GM19372 (cell line): ENCODE measurements around the gene RPL18.

Experiments used
- ATAC-seq: cut with Tn5 transposase; IDR thresholded peaks from one replicate; pipeline ENCODE4 v1.9.1; 2021; ENCODE audit warnings: mild to moderate bottlenecking, low read depth, moderate library complexity; ENCODE audit not compliant: unreplicated experiment

RPL18 gene

GRCh38 chr19:48615231-48616040 lies 3.5 kb downstream of the RPL18 start:
- no peak for ATAC-seq

DNA sequence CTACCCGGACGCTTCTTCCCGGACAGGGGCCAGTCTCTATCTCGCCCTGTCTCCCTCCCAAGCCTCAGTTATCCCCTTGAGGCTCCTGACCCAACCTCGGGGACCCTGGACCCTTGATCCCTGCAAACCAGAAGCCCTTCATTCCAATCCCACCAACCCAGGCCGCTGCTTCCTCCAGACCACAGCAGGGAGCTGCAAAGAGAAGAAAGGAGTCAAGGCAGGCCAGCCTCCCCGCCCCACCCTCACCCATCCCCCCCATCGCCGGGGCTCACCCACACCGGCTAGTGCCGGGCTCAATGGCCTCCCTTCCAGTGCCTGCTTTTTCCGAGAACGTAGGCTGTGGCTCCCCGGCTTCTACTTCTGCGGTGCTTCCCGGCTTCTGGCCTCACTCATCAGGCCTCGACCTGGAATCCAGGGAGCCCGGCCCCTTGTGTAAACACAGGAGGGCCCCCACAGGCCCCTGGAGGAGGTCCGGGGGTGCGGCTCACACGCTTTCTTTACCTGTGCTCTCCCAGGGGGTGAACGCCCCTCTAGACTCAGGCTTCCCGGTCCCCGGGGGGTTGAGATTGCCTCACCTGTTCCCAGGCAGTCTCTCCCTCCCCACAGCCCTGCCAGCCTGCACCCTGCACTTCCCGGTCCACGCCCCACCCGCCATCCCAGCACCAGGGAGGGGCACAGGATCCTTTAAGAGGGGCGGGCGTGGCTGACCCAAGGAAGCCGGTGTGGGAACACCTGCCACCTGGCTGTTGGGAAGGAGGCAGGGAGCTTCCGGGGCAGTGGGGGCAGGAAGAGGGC lies 4.3 kb downstream of the RPL18 start, which contains the start of gene FAM83E:
Gene FAM83E, minus strand, starts transcription at position 641 of the 795 bp plus-strand sequence. CDS start 1,704 bp downstream, outside the sequence.
- no peak for ATAC-seq

- ATAC-seq, result no peak
These were observed 5.0 kb downstream of the RPL18 start for GRCh38 chr19:48613852-48614435.

GRCh38 chr19:48613024-48613851 lies 5.7 kb downstream of the RPL18 start:
- no peak for ATAC-seq

- ATAC-seq, result no peak
These were observed 7.1 kb downstream of the RPL18 start for GRCh38 chr19:48611872-48612271.

GRCh38 chr19:48609571-48610108 lies 9.3 kb downstream of the RPL18 start:
- ATAC-seq, result no peak

GRCh38 chr19:48608798-48609263 lies 10.1 kb downstream of the RPL18 start:
- ATAC-seq, result no peak

- no peak for ATAC-seq
These were observed 11.6 kb downstream of the RPL18 start for GRCh38 chr19:48607359-48607755.

DNA sequence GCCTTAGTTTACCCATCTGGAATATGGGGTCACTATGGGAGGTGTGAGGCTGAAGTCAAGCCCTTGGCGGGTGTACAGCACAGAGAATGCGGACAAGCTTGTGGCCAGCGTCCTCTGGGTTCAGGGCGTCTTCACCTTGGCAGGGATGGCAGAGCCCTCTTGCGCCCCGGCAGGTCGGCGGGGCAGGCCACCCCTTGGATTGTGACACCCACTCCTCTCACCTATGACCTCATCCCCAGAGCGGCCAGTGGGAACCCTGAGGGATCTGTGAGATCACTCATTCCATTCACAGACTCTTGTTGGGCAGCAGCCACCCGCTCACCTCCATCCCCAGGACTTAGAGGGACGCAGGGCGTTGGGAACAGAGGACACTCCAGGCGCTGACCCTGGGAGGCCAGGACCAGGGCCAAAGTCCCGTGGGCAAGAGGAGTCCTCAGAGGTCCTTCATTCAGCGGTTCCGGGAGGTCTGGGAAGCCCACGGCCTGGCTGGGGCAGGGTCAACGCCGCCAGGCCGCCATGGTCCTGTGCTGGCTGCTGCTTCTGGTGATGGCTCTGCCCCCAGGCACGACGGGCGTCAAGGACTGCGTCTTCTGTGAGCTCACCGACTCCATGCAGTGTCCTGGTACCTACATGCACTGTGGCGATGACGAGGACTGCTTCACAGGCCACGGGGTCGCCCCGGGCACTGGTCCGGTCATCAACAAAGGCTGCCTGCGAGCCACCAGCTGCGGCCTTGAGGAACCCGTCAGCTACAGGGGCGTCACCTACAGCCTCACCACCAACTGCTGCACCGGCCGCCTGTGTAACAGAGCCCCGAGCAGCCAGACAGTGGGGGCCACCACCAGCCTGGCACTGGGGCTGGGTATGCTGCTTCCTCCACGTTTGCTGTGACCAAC lies 12.3 kb downstream of the RPL18 start, which contains the start of gene SPACA4:
Gene SPACA4, plus strand, starts transcription at position 280 of the 896 bp plus-strand sequence. Its CDS starts 237 bp downstream, at position 517.
- ATAC-seq, result no peak

DNA sequence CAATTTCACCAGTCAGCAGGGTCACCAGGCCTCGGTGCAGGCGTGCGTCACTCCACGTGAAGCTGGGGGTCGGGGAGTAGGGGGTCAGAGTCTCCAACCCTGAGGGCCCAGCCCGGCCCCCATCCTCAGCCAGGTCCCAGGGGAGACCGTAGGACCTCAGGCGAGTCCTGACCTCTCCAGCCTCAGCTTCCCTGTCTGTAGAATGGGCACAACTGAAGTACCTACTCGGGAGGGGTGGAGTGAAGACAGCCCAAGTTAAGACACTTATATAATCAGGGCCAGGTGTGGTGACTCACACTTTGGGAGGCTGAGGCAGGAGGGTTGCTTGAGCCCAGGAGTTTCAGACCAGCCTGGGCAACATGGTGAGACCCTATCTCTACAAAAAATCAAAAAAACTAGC lies 15.1 kb downstream of the RPL18 start:
- ATAC-seq, result no peak

GRCh38 chr19:48603449-48603848 lies 15.5 kb downstream of the RPL18 start:
- ATAC-seq, result no peak

GRCh38 chr19:48603001-48603400 lies 16.0 kb downstream of the RPL18 start:
- ATAC-seq, result no peak

DNA sequence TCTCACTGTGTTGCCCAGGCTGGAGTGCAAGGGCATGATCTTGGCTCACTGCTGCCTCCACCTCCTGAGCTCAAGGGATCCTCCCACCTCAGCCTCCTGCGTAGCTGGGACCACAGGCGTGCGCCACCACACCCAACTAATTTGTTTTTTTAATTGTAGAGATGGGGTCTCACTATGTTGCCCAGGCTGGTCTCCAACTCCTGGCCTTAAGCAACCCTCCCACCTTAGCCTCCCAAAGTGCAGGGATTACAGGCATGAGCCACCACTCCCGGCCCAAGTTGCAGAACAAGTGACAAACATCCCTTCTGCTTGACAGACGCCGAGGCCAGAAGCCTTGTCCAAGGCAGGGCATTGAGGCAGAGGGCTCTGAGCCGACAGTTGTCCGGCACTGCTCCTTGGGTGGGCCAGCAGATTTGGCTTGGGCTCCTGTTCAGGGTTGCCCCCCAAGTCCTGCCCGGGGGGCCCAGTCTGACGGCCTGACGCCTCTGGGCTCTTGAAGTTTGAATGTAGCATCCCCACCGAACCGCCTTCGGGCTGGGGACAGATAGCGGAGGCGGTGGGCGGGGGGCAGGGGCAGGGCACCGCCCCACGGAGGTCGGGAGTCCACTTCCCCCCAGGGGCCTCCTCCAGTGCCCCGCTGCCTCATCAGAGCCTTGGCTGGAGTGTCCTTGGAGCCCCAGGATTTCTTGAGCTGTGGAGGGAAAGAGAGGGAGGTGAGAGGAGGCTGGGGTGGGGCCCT lies 18.1 kb downstream of the RPL18 start:
- ATAC-seq, result no peak

DNA sequence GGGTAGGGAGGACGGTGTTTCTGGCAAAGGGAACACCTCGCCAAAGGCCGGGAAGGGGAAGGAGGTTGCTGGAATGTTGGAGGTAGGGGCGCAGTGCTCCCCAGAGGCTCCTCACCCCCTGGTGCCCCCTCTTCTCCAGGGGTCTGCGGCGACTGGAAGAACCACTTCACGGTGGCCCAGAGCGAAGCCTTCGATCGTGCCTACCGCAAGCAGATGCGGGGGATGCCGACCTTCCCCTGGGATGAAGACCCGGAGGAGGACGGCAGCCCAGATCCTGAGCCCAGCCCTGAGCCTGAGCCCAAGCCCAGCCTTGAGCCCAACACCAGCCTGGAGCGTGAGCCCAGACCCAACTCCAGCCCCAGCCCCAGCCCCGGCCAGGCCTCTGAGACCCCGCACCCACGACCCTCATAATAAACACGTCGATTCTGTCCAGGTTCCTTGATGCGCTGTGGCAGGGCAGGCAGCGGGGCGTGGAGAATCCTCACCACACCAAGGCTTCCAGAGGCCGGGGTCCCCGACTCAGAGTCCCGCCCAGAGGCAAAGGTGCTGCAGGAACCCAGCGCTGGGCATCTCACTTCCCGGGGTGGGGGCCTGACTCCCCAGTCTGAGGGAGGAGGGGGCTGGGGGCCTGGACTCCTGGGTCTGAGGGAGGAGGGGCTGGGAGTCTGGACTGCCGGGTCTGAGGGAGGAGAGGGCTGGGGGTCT lies 19.8 kb downstream of the RPL18 start:
- no peak for ATAC-seq

GRCh38 chr19:48596679-48597465 lies 22.1 kb downstream of the RPL18 start:
- no peak for ATAC-seq

- no peak for ATAC-seq
These were observed 22.7 kb downstream of the RPL18 start for GRCh38 chr19:48596237-48596636.

GRCh38 chr19:48595833-48596232 lies 23.1 kb downstream of the RPL18 start:
- ATAC-seq, result no peak
